Pancreas (tissue), 10 donors: Measurements from ENCODE around the gene MTHFSD. TPM values are rescaled to one million over a fixed set of nuclear protein-coding genes. Genes with fewer than 3 reads are reported as not detected.
A peak's percentile ranks its signal among the peaks of the same experiment; 100 is the strongest.

Source experiments
- ATAC-seq, 4 donors: fragments of 200-7000 bp; cut with Tn5 transposase; one replicate each; pipeline versions ENCODE4 v1.8.0 to v1.9.1; 2020; ENCODE audit warnings: mild to moderate bottlenecking in 4 of 4, moderate library complexity in 4 of 4
- DNase-seq, 6 donors: peaks; one replicate each; pipeline ENCODE4 v3.0.0-alpha.2; 2020
- FAIRE-seq: peaks from 2 replicates; lab custom pipeline; 2012; peaks lifted over from hg19 to GRCh38; lab: Jason Lieb, UNC
- H3K27ac ChIP-seq, 4 donors: fragments of 200-600 bp; sonication (generic); 1 replicate in 3 of 4; 2 replicates in 1 of 4; pipeline versions ENCODE4 v1.5.0 to v1.8.0; 2020
- H3K27me3 ChIP-seq, 4 donors: fragments of 200-600 bp; one replicate each; pipeline ENCODE4 v1.8.0; 2021
- H3K36me3 ChIP-seq, 3 donors: fragments of 200-600 bp; sonication (generic) in 1 of 3; one replicate each; pipeline versions ENCODE4 v1.5.0 to v1.8.0; 2020 to 2021
- H3K4me1 ChIP-seq, 3 donors: fragments of 200-600 bp; one replicate each; pipeline ENCODE4 v1.8.0; 2021
- H3K4me3 ChIP-seq, 4 donors: fragments of 200-600 bp; sonication (generic) in 2 of 4; one replicate each; pipeline versions ENCODE4 v1.5.0 to v1.8.0; 2020 to 2021
- H3K9me3 ChIP-seq, 4 donors: fragments of 200-600 bp; one replicate each; pipeline ENCODE4 v1.8.0; 2021
- CTCF ChIP-seq, 4 donors: fragments of 200-600 bp; sonication (generic) in 3 of 4; IDR thresholded peaks; one replicate each; pipeline versions ENCODE4 v1.5.0 to v1.8.0; 2021; ENCODE audit warnings: antibody characterized with exemption in 4 of 4
- WGBS, 2 donors: extraction: QIAGEN DNeasy Blood & Tissue Kit; methylation state at CpG; one replicate each; pipeline ENCODE4 v1.1.7; 2013; 5-methylcytosine and 5-hydroxymethylcytosine counted together
- intact Hi-C, 3 donors: fragments of 100-400 bp; cut with DNase I; formaldehyde crosslinking; loops; one replicate each; pipeline versions ENCODE4 v1.11.1 to v1.14.2; 2022
- polyA plus RNA-seq, 2 donors: library from polyadenylated mRNA; stranded (reverse); fragments of 200-250 nt; gene quantifications; one replicate each; pipeline ENCODE4 v1.2.3, GENCODE V29; 2013
- total RNA-seq, 6 donors: library from RNA; stranded (reverse); fragmentation: NEBNext Ultra II Directional in 4 of 6; extraction: Animal tissue kit (Norgen Biotek cat#: 25700) in 4 of 6; gene quantifications; one replicate each; pipeline versions ENCODE4 v1.2.1 to v1.2.4, GENCODE V29; 2021 to 2023
- donor health status: healthy with polysubstance abuse.
- donor health status: DM: no; HTN: no; CAD: no; lungs with moderate emphysema.
- donor health status: DM: no; HTN: no; CAD: no.
- donor health status: control.
- donor health status: control.
- donor health status: Bipolar disorder and iron deficiency.
- donor health status: DM: yes; HTN: yes; CAD: no.
- donor health status: DM: no; HTN: no; CAD: no.
- donor health status: DM: no; HTN: no; CAD: no.
- donor health status: DM: yes; HTN: yes; CAD: no.

The MTHFSD gene
- total and polyA plus RNA-seq, 8 donors: 7.3 to 17.6 (median 10.4) TPM

- DNase-seq (no peak), FAIRE-seq (no peak), ATAC-seq (no peak)
- H3K4me3 ChIP-seq: no peak overlapping the region
- no peak overlapping the region for H3K27ac ChIP-seq
- H3K36me3 ChIP-seq: no peaks in the 10 kb centered on the region
- H3K4me1 ChIP-seq: peaks cover 0 to 5% (median 0%) of the 10 kb centered on the region in 3 donors
- H3K27me3 ChIP-seq: peaks cover 0 to 39% (median 8%) of the 10 kb centered on the region in 4 donors
- no peaks in the 10 kb centered on the region for H3K9me3 ChIP-seq
- intact Hi-C loops: no loop called here
- WGBS, 2 donors: 45 to 50% methylated on average over 4 of the region's 4 CpGs
- TF ChIP-seq CTCF (IDR thresholded peaks at IDR 0.05): no peak
Measured at GRCh38 chr16:86581458-86581857, 26.4 kb upstream of the MTHFSD start.

- WGBS, 2 donors: 65% methylated on average over 9 of the region's 9 CpGs
- Histone ChIP-seq H3K27me3 (peaks cover 0 to 41% (median 8%) of the 10 kb centered on the region in 4 donors), H3K9me3 (no peaks in the 10 kb centered on the region), H3K27ac (no peak overlapping the region), H3K4me1 (peaks cover 0 to 7% (median 0%) of the 10 kb centered on the region in 3 donors), H3K36me3 (no peaks in the 10 kb centered on the region), H3K4me3 (no peak overlapping the region)
- no peak for DNase-seq
- ATAC-seq: no peak
- no peak for FAIRE-seq
- intact Hi-C loops: no loop called here
- TF ChIP-seq CTCF (IDR thresholded peaks at IDR 0.05): no peak
Measured at GRCh38 chr16:86580791-86581170, 25.7 kb upstream of the MTHFSD start.

- Histone ChIP-seq H3K27ac (no peak overlapping the region), H3K27me3 (peaks cover 0 to 41% (median 8%) of the 10 kb centered on the region in 4 donors), H3K4me1 (peaks cover 0 to 7% (median 0%) of the 10 kb centered on the region in 3 donors), H3K36me3 (no peaks in the 10 kb centered on the region), H3K9me3 (no peaks in the 10 kb centered on the region), H3K4me3 (no peak overlapping the region)
- no peak for TF ChIP-seq CTCF (IDR thresholded peaks at IDR 0.05)
- no peak for ATAC-seq
- FAIRE-seq: no peak
- intact Hi-C loops: no loop called here
- 26 to 30% methylated on average over 19 of the region's 19 CpGs for WGBS, 2 donors
- DNase-seq: no peak
Measured at GRCh38 chr16:86580063-86580790, 25.2 kb upstream of the MTHFSD start.

GRCh38 chr16:86579268-86580062 lies 24.4 kb upstream of the MTHFSD start:
- intact Hi-C loops: loop anchor here in 2 of 3 donors (10.0 kb wide), 2 partner anchors 475 to 495 kb away; no protein-coding TSS in a partner anchor
- DNase-seq (no peak), ATAC-seq (no peak), FAIRE-seq (no peak)
- Histone ChIP-seq H3K4me1 (peaks cover 0 to 7% (median 0%) of the 10 kb centered on the region in 3 donors), H3K27me3 (peaks cover 0 to 41% (median 8%) of the 10 kb centered on the region in 4 donors), H3K36me3 (no peaks in the 10 kb centered on the region), H3K27ac (no peak overlapping the region), H3K9me3 (no peaks in the 10 kb centered on the region), H3K4me3 (peak overlapping the region in 1 of 4 donors; percentile 12)
- no peak for TF ChIP-seq CTCF (IDR thresholded peaks at IDR 0.05)
- 4 to 6% methylated on average over 41 to 69 of the region's 69 CpGs for WGBS, 2 donors
